ENCODE data around the gene EVI5L. TPM values are rescaled to one million over a fixed set of nuclear protein-coding genes. Genes with fewer than 3 reads are reported as not detected.

EVI5L gene
- total and polyA plus RNA-seq, 2 of the 8 experiments (the other 6 are each of a cell fraction or from before 2014, with no cell fraction given) = 7.2 to 11.0 TPM

- TF ChIP-seq SP1 (IDR thresholded peaks at IDR 0.05; ENCODE audit: low read depth, low read length) (no peak), GABPA (IDR thresholded peaks at IDR 0.05; ENCODE audit: borderline replicate concordance, insufficient read depth, low read length) (no peak), FOSL1 (IDR thresholded peaks at IDR 0.05; ENCODE audit: insufficient read depth, low read depth, low read length) (no peak), SAP30 (IDR thresholded peaks at IDR 0.05; ENCODE audit: insufficient read depth, insufficient replicate concordance, low read length) (no peak), CREB1 (IDR thresholded peaks at IDR 0.05) (no peak), JUN (IDR thresholded peaks at IDR 0.05; ENCODE audit: low read depth, low read length) (no peak), RBBP5 (IDR thresholded peaks at IDR 0.05; ENCODE audit: borderline replicate concordance, low read depth, low read length) (no peak)
These were observed 25.5 kb downstream of the EVI5L start (continued) for GRCh38 chr19:7855426-7856108.
